Spleen (tissue), 11 donors: ENCODE data around the gene DPY19L2. TPM values are rescaled to one million over a fixed set of nuclear protein-coding genes. Genes with fewer than 3 reads are reported as not detected.
"Not testable (repeated sequence)": the region's sequence is repeated elsewhere in the genome, so short reads cannot be mapped to it uniquely, and the experiment has no call there.

ENCODE experiments used
- DNase-seq: peaks from one replicate; pipeline ENCODE4 v3.0.0-alpha.2; 2020
- H3K27ac ChIP-seq, 8 donors: fragments of 200-600 bp; sonication (generic) in 7 of 8; 1 replicate in 4 of 8; 2 replicates in 4 of 8; pipeline versions ENCODE4 v1.5.0 to v1.8.0; 2016 to 2021; ENCODE audit warnings: inconsistent platforms in 4 of 8, mild to moderate bottlenecking in 4 of 8, moderate library complexity in 1 of 8
- H3K27me3 ChIP-seq, 7 donors: fragments of 200-600 bp; sonication (generic) in 6 of 7; replicated peaks in 1 of 7; 1 replicate in 4 of 7; 2 replicates in 3 of 7; pipeline versions ENCODE4 v1.5.0 to v1.8.0; 2016 to 2021; ENCODE audit warnings: inconsistent platforms in 3 of 7, mild to moderate bottlenecking in 1 of 7
- H3K36me3 ChIP-seq, 6 donors: fragments of 200-600 bp; sonication (generic) in 5 of 6; 1 replicate in 4 of 6; 2 replicates in 2 of 6; pipeline versions ENCODE4 v1.5.0 to v1.8.0; 2016 to 2021; ENCODE audit warnings: inconsistent platforms in 2 of 6
- H3K4me1 ChIP-seq, 6 donors: fragments of 200-600 bp; sonication (generic) in 5 of 6; 1 replicate in 3 of 6; 2 replicates in 3 of 6; pipeline versions ENCODE4 v1.5.0 to v1.8.0; 2016 to 2021; ENCODE audit warnings: inconsistent platforms in 3 of 6
- H3K4me3 ChIP-seq, 8 donors: fragments of 200-600 bp; sonication (generic) in 7 of 8; 1 replicate in 4 of 8; 2 replicates in 4 of 8; pipeline versions ENCODE4 v1.5.0 to v1.8.0; 2016 to 2021; ENCODE audit warnings: inconsistent platforms in 4 of 8, mild to moderate bottlenecking in 4 of 8, moderate library complexity in 2 of 8
- H3K9me3 ChIP-seq, 8 donors: fragments of 200-600 bp; sonication (generic) in 7 of 8; 1 replicate in 4 of 8; 2 replicates in 4 of 8; pipeline versions ENCODE4 v1.5.0 to v1.8.0; 2016 to 2021; ENCODE audit warnings: inconsistent platforms in 4 of 8
- WGBS, 5 donors: extraction: QIAGEN DNeasy Blood & Tissue Kit in 3 of 5; methylation state at CpG; one replicate each; pipeline versions ENCODE4 v1.1.5 to v1.1.7; 2013 to 2018; 5-methylcytosine and 5-hydroxymethylcytosine counted together
- intact Hi-C: fragments of 100-400 bp; cut with DNase I; formaldehyde crosslinking; loops from one replicate; pipeline ENCODE4 v1.15.0; 2023; ENCODE audit warnings: low total_unique reads
- polyA plus RNA-seq, 3 donors: library from polyadenylated mRNA; stranded (reverse); fragments of 200-250 nt; gene quantifications; one replicate each; pipeline ENCODE4 v1.2.1, GENCODE V29; 2013
- total RNA-seq, 7 donors: library from RNA; depleted of rRNA in 3 of 7; stranded (reverse); fragments of >200 nt in 3 of 7; fragmentation: NEBNext Ultra II Directional in 4 of 7; extraction: Animal tissue kit (Norgen Biotek cat#: 25700) in 4 of 7; gene quantifications; one replicate each; pipeline versions ENCODE4 v1.1.0 to v1.2.1, GENCODE V29; 2016 to 2021
- donor health status: healthy with polysubstance abuse.
- donor health status: DM: no; HTN: no; CAD: no; lungs with moderate emphysema.
- donor health status: DM: no; HTN: no; CAD: no.
- donor health status: Bipolar disorder and iron deficiency.
- donor health status: healthy.
- donor health status: DM: no; HTN: no; CAD: no.
- donor health status: DM: yes; HTN: yes; CAD: no.

DPY19L2 gene
- total and polyA plus RNA-seq, 10 donors = 1.2 to 6.7 (median 4.0) TPM

DNA sequence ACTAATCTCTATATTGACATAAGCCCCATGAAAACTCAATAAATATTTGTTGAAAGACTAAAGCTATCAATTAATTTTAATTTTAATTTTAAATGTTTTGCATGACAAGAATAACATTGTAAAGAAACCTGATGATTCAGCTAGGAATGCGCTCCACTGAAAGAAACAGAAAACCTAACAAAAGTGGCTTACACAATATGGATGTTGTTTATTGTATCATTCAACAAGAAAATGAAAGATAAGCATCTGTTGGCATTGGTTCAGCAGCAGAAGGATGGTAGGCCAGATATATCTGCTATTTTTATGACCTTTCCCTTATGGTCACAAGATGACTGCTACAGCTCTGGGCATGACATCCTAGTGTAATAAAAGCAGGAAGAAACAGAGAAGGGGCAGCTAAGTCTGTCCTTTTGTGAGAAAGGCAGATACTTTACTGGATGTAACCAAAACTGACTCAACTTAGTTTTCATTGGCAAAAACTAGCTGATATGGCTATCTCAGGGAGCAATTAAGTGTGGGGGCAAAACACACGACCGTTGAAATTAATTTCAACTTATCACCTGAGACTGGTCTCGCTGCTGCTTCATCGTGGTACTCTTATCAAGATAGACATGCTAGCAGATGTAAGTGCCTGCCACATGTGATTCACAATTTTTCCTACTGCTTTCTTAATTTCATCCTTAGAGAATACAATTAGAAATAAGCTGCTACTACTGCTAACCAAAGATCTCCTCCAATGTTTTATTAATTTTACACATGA lies 24.7 kb downstream of the DPY19L2 start:
- H3K9me3 ChIP-seq, intact Hi-C loops, H3K4me3 ChIP-seq, H3K36me3 ChIP-seq, H3K27me3 ChIP-seq, H3K4me1 ChIP-seq, H3K27ac ChIP-seq, DNase-seq: not testable (repeated sequence)
- WGBS, 5 donors = 50 to 72% (median 61%) methylated on average over 5 of the region's 5 CpGs

DNA sequence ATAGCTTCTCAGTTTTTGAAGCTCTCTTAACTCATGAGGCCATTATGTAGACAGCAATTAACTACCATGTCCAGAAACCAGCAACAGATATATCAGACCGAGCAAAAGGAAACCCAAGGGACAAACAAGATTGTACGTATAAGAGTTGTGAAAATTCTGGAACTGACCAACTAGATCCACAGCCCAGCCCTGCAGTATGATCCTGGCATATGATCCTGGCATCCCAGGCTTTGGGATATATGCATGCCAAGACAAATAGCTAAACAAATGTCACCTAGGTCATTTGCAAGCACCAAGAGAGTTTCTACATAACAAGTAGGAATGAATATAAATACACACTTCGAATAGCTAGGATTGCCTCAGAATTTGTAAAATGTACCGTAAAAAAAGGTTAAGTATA lies 44.0 kb downstream of the DPY19L2 start:
- intact Hi-C loops, H3K27ac ChIP-seq, H3K4me1 ChIP-seq, H3K9me3 ChIP-seq, H3K27me3 ChIP-seq, H3K36me3 ChIP-seq, DNase-seq, H3K4me3 ChIP-seq: not testable (repeated sequence)
- 91 to 95% (median 93%) methylated on average over 4 of the region's 4 CpGs for WGBS, 5 donors

DNA sequence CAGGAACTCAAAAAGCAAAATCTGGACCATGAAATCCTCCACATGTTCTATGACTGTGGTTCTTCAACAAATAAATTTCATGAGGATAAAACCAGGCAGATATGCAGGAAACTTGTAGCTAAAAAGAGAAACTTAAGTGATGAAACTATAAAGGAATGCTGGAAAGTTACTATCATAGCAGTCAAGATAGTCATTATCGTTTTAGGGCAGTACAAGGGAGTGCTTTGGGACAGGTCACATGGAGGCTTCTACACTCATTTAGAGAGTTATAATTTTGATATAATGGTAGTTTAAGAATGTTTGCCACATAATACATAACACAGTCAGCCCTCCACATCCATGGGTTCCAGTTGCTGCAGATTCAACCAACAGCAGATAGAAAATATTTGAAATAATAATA lies 52.7 kb downstream of the DPY19L2 start:
- H3K4me3 ChIP-seq, H3K9me3 ChIP-seq, H3K4me1 ChIP-seq, H3K36me3 ChIP-seq, H3K27me3 ChIP-seq, H3K27ac ChIP-seq, DNase-seq, intact Hi-C loops: not testable (repeated sequence)
- 90 to 100% (median 100%) methylated on average over 1 of the region's 1 CpG; no CpG with 5 or more reads in 2 of the 5 donors for WGBS, 5 donors

DNA sequence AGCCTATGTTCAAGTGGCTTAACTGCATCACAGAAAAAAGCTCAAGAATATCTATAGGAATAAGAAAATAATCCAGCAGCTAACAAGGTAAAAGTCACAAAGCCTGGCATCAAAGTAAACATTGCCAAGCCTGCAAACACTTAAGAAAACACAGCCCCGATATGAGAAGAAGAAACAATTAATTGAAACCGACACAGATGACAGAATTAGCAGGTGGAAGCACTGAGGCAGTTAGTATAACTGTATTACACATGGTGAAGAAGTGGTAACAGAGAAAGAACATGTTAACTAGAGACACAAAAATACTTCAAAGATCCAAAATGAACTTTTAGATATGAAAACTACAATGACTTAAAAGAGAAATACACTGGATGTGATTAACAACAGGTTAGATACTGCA lies 57.0 kb downstream of the DPY19L2 start:
- intact Hi-C loops, H3K9me3 ChIP-seq: not testable (repeated sequence)

DNA sequence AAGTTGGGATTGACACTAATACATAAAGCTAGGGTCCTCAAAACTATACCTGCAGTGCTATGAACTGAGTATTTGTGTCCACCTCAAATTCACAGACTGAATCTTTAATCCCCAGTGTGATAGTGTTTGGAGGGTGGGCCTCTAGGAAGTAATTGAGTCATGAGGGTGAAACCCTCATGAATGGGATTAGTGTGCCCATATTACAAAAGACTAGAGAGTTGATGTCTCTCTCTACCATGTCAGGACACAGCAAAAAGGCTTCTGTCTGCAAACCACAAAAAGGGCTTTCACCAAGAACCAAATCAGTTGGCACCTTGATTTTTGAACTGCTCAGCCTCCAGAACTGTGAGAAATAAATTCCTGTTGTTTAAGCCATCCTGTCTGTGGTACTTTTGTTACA lies 59.0 kb downstream of the DPY19L2 start:
- DNase-seq, H3K27ac ChIP-seq, intact Hi-C loops, H3K27me3 ChIP-seq, H3K4me3 ChIP-seq, H3K4me1 ChIP-seq, H3K9me3 ChIP-seq, H3K36me3 ChIP-seq: not testable (repeated sequence)

More for the DNA sequence above, 57.0 kb downstream of the DPY19L2 start:
- 43 to 80% (median 73%) methylated on average over 1 to 2 of the region's 2 CpGs for WGBS, 5 donors
- H3K4me1 ChIP-seq, H3K27me3 ChIP-seq, H3K27ac ChIP-seq, H3K36me3 ChIP-seq, DNase-seq, H3K4me3 ChIP-seq: not testable (repeated sequence)

DNA sequence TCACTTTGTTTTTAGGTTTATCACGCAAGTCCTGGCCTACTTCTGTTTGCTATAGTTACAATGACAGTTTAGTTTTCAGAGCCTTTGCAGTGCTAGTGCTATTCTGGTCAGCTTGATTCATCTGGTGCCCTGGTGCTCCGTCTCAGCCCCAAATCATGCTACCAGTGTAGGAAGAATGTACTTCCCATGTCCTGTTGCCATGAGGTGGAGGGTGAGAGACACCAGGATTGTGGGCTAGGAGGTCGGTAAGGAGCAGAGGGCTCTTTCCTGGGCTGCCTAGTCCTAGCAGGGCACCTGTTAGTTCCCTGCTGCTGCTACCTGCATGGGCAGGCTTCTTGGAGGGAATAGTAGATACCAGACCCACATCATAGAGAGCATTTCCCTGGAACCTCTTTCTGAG lies 63.3 kb downstream of the DPY19L2 start:
- WGBS, 5 donors = 88 to 98% (median 88%) methylated on average over 2 to 3 of the region's 3 CpGs
- H3K4me3 ChIP-seq, H3K27me3 ChIP-seq, H3K4me1 ChIP-seq, H3K27ac ChIP-seq, H3K36me3 ChIP-seq, H3K9me3 ChIP-seq, DNase-seq, intact Hi-C loops: not testable (repeated sequence)

DNA sequence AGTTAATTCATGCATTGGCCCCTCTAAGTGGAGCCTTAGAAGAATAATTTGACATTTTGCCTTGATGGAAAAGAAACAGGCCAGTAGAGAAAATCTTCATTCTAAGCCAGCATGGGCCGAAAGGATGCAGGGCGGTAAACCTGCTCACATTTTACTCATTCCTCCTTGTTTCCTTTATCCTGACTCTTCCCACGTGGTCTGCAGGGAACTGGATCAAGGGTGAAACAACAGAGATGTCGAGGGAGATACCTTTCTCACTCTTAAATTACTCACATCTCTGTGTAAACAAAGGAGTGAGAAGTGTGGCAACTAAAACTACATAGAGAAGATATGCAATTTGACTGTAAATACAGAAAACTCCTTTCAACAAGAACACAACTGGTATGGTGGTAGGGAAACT lies 73.5 kb downstream of the DPY19L2 start:
- H3K36me3 ChIP-seq, H3K9me3 ChIP-seq, DNase-seq, H3K4me1 ChIP-seq, intact Hi-C loops, H3K4me3 ChIP-seq, H3K27me3 ChIP-seq, H3K27ac ChIP-seq: not testable (repeated sequence)
- 67 to 80% (median 79%) methylated on average over 4 of the region's 4 CpGs for WGBS, 5 donors

DNA sequence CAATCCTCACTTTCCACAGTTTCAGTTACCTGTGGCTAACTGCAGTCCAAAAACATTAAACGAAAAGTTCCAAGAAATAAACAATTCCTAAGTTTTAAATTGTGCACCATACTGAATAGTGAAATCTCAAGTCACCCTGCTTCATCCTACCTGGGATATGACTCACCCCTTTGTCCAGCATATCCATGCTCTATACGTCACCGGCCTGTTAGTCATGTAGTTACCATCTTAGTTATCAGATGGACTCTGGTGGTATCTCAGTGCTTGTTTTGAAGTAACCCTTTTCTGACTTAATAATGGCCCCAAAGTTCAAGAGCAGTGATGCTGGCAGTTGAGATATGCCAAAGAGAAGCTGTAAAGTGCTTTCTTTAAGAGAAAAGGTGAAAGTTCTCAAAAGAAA lies 83.9 kb downstream of the DPY19L2 start:
- H3K27me3 ChIP-seq, H3K27ac ChIP-seq, H3K36me3 ChIP-seq, H3K4me1 ChIP-seq, DNase-seq, H3K9me3 ChIP-seq, H3K4me3 ChIP-seq, intact Hi-C loops: not testable (repeated sequence)
- WGBS, 5 donors = 88 to 95% (median 93%) methylated on average over 3 of the region's 3 CpGs

DNA sequence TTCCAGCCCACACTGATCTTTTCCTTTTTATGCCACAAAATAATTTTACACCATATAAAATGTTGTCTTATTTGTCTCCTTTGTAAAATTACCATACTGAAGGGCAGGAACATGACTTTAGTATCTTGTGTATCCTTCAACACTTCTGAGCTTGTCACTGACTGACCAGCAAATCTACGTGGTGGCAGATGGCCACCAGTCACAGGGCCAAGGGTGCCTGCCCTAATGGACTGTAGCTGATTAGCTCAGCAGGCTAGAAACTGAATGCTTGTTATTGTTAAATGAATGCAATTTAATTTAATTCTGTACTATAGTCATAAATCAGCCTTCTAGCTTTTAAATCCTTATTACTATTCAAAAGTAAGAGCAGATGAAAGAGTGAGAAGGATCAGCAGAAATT lies 85.0 kb downstream of the DPY19L2 start:
- H3K4me3 ChIP-seq, H3K9me3 ChIP-seq, H3K4me1 ChIP-seq, DNase-seq, H3K27ac ChIP-seq, H3K27me3 ChIP-seq, intact Hi-C loops, H3K36me3 ChIP-seq: not testable (repeated sequence)
- WGBS, 5 donors = 74 to 90% (median 81%) methylated on average over 1 of the region's 1 CpG

DNA sequence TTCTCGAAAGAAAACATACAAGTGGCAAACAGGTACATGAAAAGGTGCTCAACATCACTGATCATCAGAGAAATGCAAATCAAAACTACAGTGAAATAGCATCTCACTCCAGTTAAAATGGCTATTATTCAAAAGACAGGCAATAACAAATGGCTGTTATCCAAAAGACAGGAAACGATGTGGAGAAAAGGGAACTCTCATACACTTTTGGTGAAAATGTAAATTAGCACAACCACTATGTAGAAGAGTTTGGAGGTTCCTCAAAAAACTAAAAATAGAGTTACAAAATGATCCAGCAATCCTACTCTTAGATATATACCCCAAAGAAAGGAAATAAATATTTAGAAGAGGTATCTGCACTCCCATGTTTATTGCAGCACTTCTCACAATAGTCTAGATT lies 90.7 kb downstream of the DPY19L2 start:
- H3K4me1 ChIP-seq, H3K9me3 ChIP-seq, H3K27me3 ChIP-seq, H3K4me3 ChIP-seq, DNase-seq, H3K27ac ChIP-seq, intact Hi-C loops, H3K36me3 ChIP-seq: not testable (repeated sequence)
- 53 to 61% (median 57%) methylated on average over 2 of the region's 2 CpGs for WGBS, 5 donors

DNA sequence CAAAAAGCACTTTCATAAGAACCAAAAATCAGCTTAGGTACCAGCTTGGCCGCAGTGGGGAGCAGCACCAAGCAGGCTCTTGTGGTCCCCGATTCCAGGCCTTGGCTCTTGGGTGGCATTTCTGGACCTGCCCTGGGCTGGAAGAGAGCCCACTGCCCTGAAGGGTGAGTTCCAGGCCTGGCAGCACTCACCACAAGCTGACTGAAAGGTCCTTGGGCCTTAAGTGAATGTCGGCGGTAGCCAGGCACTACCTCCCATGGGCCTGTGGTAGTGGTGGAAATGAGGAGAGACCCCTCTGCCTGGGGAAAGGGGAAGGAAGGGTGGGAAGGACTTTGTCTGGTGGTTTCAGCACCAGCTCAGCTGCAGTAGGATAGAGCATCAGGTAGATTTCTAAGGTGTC lies 96.3 kb downstream of the DPY19L2 start:
- DNase-seq, H3K9me3 ChIP-seq: not testable (repeated sequence)

DNA sequence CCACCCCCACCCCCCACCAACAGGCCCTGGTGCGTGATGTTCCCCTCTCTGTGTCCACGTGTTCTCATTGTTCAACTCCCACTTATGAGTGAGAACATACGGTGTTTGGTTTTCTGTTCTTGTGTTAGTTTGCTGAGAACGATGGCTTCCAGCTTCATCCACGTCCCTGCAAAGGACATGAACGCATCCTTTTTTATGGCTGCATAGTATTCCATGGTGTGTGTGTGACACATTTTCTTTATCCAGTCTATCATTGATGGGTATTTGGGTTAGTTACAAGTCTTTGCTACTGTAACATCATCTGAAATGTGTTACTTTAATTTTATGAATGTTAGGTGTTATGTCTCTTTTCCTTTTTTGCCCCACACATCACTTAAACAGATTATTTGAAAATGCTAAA lies 109.8 kb downstream of the DPY19L2 start:
- H3K9me3 ChIP-seq, H3K36me3 ChIP-seq, H3K4me1 ChIP-seq, H3K27me3 ChIP-seq, H3K27ac ChIP-seq, H3K4me3 ChIP-seq, DNase-seq, intact Hi-C loops: not testable (repeated sequence)
- WGBS, 5 donors = 89 to 97% (median 93%) methylated on average over 6 of the region's 6 CpGs

More for the DNA sequence above, 96.3 kb downstream of the DPY19L2 start:
- H3K4me3 ChIP-seq, H3K4me1 ChIP-seq, intact Hi-C loops, H3K36me3 ChIP-seq, H3K27me3 ChIP-seq, H3K27ac ChIP-seq: not testable (repeated sequence)
- WGBS, 5 donors = 83 to 100% (median 95%) methylated on average over 1 to 4 of the region's 4 CpGs
